PC-3 (cell line): ENCODE measurements around the gene ARHGEF7.

Experiments used
- CTCF ChIP-seq: fragments of 300-600 bp; sonication (generic); conservative IDR thresholded peaks from 2 replicates; pipeline ENCODE4 v1.5.1; 2017; ENCODE audit warnings: antibody characterized with exemption, low read depth, mild to moderate bottlenecking, low read length
- EZH2phosphoT487 ChIP-seq: fragments of 300-600 bp; sonication (generic); IDR thresholded peaks from 2 replicates; pipeline ENCODE4 v1.6.1; 2018; ENCODE audit warnings: mild to moderate bottlenecking, antibody characterized with exemption, low read length, borderline replicate concordance

GRCh38 chr13:111119966-111120365 is 4.9 kb downstream of the ARHGEF7 start:
- TF ChIP-seq CTCF (no peak), EZH2phosphoT487 (no peak)
